ENCODE data around the gene REM1.

Gene REM1

DNA sequence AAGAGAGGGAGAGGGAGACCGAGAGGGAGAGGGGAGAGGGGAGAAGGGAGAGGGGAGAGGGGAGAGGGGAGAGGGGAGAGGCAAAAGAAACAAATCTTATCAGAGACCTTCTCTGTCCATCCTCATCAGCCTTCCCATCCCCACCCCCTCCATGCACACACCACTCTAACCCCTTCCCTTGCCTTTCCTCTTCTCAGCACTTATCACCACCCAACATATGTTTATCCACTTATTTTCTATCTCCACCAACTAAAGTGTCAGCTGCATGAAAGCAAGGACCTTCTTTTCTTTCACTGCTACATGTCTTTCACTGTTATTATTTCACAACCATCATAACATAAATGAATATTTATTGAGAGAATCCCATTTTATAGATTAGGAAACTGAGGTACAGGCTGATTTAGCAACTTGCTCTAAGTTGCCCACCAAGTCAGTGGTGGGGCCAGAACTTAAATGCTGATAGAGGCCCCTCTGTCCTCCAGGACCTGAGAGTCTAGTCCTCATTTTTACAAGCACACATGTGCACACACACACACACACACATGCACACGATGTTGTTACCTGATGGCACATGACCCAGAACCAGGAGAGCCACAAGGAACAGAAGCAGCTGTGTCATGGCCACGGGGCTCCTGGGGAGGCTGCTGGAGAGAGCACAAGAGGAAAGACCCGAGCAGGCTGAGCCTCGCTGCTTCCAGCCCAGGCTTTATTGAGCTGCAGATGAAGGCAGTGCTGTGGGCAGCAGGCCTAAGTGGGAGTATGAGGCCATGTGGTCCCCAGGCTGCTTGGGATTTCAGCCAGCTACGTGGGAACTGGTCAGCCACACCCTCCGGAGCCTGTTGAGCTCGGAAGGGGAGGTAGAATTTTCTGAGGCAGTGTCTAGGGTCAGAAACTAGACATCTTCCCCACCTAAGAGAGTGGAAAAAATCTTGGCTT lies 2.4 kb upstream of the REM1 start:
- Histone ChIP-seq H3K27ac (ENCODE audit: low read depth, low read length) (no peak overlapping the region), H3K9ac (ENCODE audit: low read length) (no peak overlapping the region), H3K36me3 (ENCODE audit: control insufficient read depth, insufficient read depth, low read length) (no peaks in the 10 kb centered on the region), H3K4me3 (ENCODE audit: low read length) (no peak overlapping the region), H3K4me1 (ENCODE audit: control insufficient read depth, insufficient read depth, low read length) (no peaks in the 10 kb centered on the region), H3K27me3 (ENCODE audit: control insufficient read depth, insufficient read depth, low read length) (no peaks in the 10 kb centered on the region)

DNA sequence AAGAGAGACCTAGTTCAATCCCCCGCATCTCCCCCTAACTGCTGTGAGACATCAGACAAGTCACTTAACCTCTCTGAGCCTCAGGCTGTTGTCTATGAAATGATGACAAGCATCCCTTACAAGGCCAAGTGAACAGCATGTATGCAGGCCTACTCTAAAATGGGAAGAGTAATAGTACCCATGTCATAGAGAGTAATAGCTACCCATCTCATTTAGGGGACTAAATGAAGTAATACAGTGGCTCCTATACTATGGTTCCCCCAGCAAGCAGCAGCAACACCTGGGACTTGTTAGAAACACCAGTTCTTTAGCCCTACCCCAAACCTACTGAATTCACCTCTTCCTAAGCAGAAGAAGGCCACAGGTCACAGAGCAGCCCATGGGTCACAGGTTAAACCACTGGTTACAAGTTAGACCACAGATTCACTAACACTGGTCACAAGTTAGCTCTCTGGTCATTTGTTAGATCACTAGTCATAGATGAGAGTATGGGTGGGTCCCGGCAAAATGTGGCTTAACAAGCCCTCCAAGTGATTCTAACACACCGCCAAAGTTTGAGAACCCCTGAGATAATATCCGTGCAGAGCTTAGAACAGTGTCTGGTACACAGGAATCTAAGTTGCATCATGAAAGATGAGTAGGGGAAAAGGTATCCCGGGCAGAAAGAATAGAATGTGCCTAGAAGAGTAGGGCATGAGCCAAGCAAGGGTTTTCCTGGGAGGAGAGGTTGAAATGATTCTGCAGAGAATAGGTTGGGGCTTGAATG lies 1.6 kb upstream of the REM1 start:
- no peak overlapping the region for H3K4me3 ChIP-seq (ENCODE audit: low read length)
- no peaks in the 10 kb centered on the region for H3K4me1 ChIP-seq (ENCODE audit: control insufficient read depth, insufficient read depth, low read length)
- H3K36me3 ChIP-seq (ENCODE audit: control insufficient read depth, insufficient read depth, low read length): no peaks in the 10 kb centered on the region
- no peak overlapping the region for H3K9ac ChIP-seq (ENCODE audit: low read length)
- H3K27me3 ChIP-seq (ENCODE audit: control insufficient read depth, insufficient read depth, low read length): no peaks in the 10 kb centered on the region
- no peak overlapping the region for H3K27ac ChIP-seq (ENCODE audit: low read depth, low read length)

DNA sequence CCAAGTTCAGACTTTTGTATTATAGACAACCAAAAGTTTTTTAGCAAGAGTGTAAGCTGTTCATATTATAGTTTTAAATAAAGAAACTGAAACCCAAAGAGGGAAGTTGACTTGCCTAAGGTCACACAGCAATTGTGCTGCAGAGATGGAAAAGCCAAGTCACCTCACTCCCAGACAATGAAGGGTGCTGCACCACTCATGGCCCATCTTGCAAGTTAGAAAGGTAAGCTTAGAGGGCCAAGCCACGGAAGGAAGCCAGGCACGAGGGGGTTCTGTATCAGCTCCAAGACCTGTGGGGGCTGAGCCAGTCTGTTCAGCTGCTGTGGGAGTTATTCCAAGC lies 1.0 kb upstream of the REM1 start:
- Histone ChIP-seq H3K27ac (ENCODE audit: low read depth, low read length) (no peak overlapping the region), H3K9ac (ENCODE audit: low read length) (no peak overlapping the region), H3K36me3 (ENCODE audit: control insufficient read depth, insufficient read depth, low read length) (no peaks in the 10 kb centered on the region), H3K4me1 (ENCODE audit: control insufficient read depth, insufficient read depth, low read length) (no peaks in the 10 kb centered on the region), H3K27me3 (ENCODE audit: control insufficient read depth, insufficient read depth, low read length) (no peaks in the 10 kb centered on the region), H3K4me3 (ENCODE audit: low read length) (no peak overlapping the region)

- Histone ChIP-seq H3K9ac (ENCODE audit: low read length) (peak overlapping the region; percentile 51), H3K4me3 (ENCODE audit: low read length) (peak overlapping the region; percentile 55), H3K27ac (ENCODE audit: low read depth, low read length) (peak overlapping the region; percentile 48), H3K27me3 (ENCODE audit: control insufficient read depth, insufficient read depth, low read length) (no peaks in the 10 kb centered on the region), H3K4me1 (ENCODE audit: control insufficient read depth, insufficient read depth, low read length) (no peaks in the 10 kb centered on the region), H3K36me3 (ENCODE audit: control insufficient read depth, insufficient read depth, low read length) (no peaks in the 10 kb centered on the region)
Observed at GRCh38 chr20:31475472-31476293, 595 bp downstream of the REM1 start.

- Histone ChIP-seq H3K27ac (ENCODE audit: low read depth, low read length) (no peak overlapping the region), H3K36me3 (ENCODE audit: control insufficient read depth, insufficient read depth, low read length) (no peaks in the 10 kb centered on the region), H3K4me3 (ENCODE audit: low read length) (no peak overlapping the region), H3K4me1 (ENCODE audit: control insufficient read depth, insufficient read depth, low read length) (no peaks in the 10 kb centered on the region), H3K27me3 (ENCODE audit: control insufficient read depth, insufficient read depth, low read length) (no peaks in the 10 kb centered on the region), H3K9ac (ENCODE audit: low read length) (no peak overlapping the region)
Observed at GRCh38 chr20:31476294-31476585, 1.2 kb downstream of the REM1 start.

DNA sequence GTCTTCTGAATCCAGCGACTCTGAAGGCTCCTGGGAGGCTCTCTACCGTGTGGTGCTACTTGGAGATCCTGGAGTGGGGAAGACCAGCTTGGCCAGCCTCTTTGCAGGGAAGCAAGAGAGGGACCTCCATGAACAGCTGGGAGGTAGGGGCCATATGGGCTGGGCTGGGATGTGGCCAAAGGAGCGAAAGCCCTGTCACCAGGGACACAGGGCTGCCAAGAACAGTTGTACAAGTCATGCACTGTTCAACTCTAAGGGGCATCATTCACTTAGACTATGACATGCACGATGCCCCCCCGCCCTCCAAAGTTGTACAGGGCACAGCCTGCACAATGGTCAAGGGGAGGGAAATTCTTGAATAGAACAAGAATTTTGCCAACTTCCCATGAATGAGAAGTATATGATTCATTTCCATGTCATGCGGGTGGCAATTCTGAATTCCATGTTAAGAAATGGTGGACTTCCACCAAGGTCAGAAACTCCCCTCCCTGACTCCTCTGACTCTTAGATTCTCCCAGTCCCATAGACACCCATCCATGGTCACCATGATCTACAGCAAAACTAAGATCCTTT lies 1.6 kb downstream of the REM1 start:
- Histone ChIP-seq H3K27ac (ENCODE audit: low read depth, low read length) (no peak overlapping the region), H3K4me3 (ENCODE audit: low read length) (no peak overlapping the region), H3K9ac (ENCODE audit: low read length) (no peak overlapping the region), H3K27me3 (ENCODE audit: control insufficient read depth, insufficient read depth, low read length) (no peaks in the 10 kb centered on the region), H3K36me3 (ENCODE audit: control insufficient read depth, insufficient read depth, low read length) (no peaks in the 10 kb centered on the region), H3K4me1 (ENCODE audit: control insufficient read depth, insufficient read depth, low read length) (no peaks in the 10 kb centered on the region)

DNA sequence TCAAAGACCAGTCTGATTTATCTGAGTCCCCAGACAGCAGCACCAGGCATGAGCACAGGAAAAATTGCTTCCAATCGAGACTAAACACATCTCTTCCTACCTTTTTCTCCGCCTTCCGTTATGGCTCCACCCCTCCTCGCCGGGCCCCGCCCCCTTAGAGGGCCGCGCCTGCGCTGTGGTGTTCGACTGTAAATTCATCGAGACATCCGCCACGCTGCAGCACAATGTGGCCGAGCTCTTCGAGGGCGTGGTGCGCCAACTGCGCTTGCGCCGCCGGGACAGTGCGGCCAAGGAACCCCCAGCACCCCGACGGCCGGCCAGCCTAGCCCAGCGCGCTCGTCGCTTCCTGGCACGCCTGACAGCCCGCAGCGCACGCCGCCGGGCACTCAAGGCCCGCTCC lies 8.9 kb downstream of the REM1 start:
- H3K27me3 ChIP-seq (ENCODE audit: control insufficient read depth, insufficient read depth, low read length): peaks cover 4% of the 10 kb centered on the region
- peaks cover 5% of the 10 kb centered on the region for H3K4me1 ChIP-seq (ENCODE audit: control insufficient read depth, insufficient read depth, low read length)
- H3K27ac ChIP-seq (ENCODE audit: low read depth, low read length): no peak overlapping the region
- no peak overlapping the region for H3K4me3 ChIP-seq (ENCODE audit: low read length)
- H3K9ac ChIP-seq (ENCODE audit: low read length): no peak overlapping the region
- H3K36me3 ChIP-seq (ENCODE audit: control insufficient read depth, insufficient read depth, low read length): peaks cover 2% of the 10 kb centered on the region

- peaks cover 2% of the 10 kb centered on the region for H3K36me3 ChIP-seq (ENCODE audit: control insufficient read depth, insufficient read depth, low read length)
- H3K27me3 ChIP-seq (ENCODE audit: control insufficient read depth, insufficient read depth, low read length): peaks cover 4% of the 10 kb centered on the region
- peak overlapping the region; percentile 11 for H3K4me3 ChIP-seq (ENCODE audit: low read length)
- H3K27ac ChIP-seq (ENCODE audit: low read depth, low read length): peak overlapping the region; percentile 73
- no peak overlapping the region for H3K9ac ChIP-seq (ENCODE audit: low read length)
- peaks cover 5% of the 10 kb centered on the region for H3K4me1 ChIP-seq (ENCODE audit: control insufficient read depth, insufficient read depth, low read length)
Observed at GRCh38 chr20:31485450-31486339, 10.6 kb downstream of the REM1 start.

DNA sequence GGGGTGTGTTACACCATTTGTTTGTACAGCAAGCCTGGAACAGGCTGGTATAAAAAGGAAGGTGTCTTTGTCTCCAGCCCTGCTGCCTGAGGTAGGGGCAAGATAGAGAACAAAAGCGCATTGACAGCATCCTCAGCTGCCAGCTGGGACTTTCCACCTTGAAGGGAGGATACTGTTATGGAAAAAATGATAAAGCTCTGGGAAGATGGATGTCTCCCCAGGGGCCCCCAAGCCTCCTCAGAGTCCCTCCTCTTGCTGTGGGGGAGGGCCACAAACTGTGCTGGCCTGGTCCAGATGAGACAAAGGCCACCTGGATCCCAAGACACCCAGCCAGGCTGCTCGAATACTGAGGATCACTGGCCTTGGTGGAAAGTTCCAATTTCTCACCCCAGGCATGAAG lies 13.0 kb downstream of the REM1 start:
- H3K27me3 ChIP-seq (ENCODE audit: control insufficient read depth, insufficient read depth, low read length): peaks cover 4% of the 10 kb centered on the region
- no peak overlapping the region for H3K9ac ChIP-seq (ENCODE audit: low read length)
- peaks cover 2% of the 10 kb centered on the region for H3K36me3 ChIP-seq (ENCODE audit: control insufficient read depth, insufficient read depth, low read length)
- peak overlapping the region; percentile 57 for H3K27ac ChIP-seq (ENCODE audit: low read depth, low read length)
- peaks cover 5% of the 10 kb centered on the region for H3K4me1 ChIP-seq (ENCODE audit: control insufficient read depth, insufficient read depth, low read length)
- H3K4me3 ChIP-seq (ENCODE audit: low read length): no peak overlapping the region

GRCh38 chr20:31489152-31489551 lies 14.1 kb downstream of the REM1 start:
- H3K4me1 ChIP-seq (ENCODE audit: control insufficient read depth, insufficient read depth, low read length): peaks cover 5% of the 10 kb centered on the region
- peaks cover 2% of the 10 kb centered on the region for H3K36me3 ChIP-seq (ENCODE audit: control insufficient read depth, insufficient read depth, low read length)
- no peak overlapping the region for H3K27ac ChIP-seq (ENCODE audit: low read depth, low read length)
- H3K27me3 ChIP-seq (ENCODE audit: control insufficient read depth, insufficient read depth, low read length): peaks cover 4% of the 10 kb centered on the region
- no peak overlapping the region for H3K4me3 ChIP-seq (ENCODE audit: low read length)
- no peak overlapping the region for H3K9ac ChIP-seq (ENCODE audit: low read length)

GRCh38 chr20:31490752-31491151 lies 15.7 kb downstream of the REM1 start:
- H3K9ac ChIP-seq (ENCODE audit: low read length): no peak overlapping the region
- H3K27ac ChIP-seq (ENCODE audit: low read depth, low read length): no peak overlapping the region
- no peak overlapping the region for H3K4me3 ChIP-seq (ENCODE audit: low read length)
- H3K36me3 ChIP-seq (ENCODE audit: control insufficient read depth, insufficient read depth, low read length): no peaks in the 10 kb centered on the region
- H3K27me3 ChIP-seq (ENCODE audit: control insufficient read depth, insufficient read depth, low read length): peaks cover 4% of the 10 kb centered on the region
- peaks cover 5% of the 10 kb centered on the region for H3K4me1 ChIP-seq (ENCODE audit: control insufficient read depth, insufficient read depth, low read length)

Data from rectal smooth muscle tissue (tissue), 1 donor.